Measurements from ENCODE around the gene RHOBTB1. TPM values are rescaled to one million over a fixed set of nuclear protein-coding genes. Genes with fewer than 3 reads are reported as not detected.

Gene RHOBTB1
- total RNA-seq, 2 experiments from 2014 or later, result not detected

DNA sequence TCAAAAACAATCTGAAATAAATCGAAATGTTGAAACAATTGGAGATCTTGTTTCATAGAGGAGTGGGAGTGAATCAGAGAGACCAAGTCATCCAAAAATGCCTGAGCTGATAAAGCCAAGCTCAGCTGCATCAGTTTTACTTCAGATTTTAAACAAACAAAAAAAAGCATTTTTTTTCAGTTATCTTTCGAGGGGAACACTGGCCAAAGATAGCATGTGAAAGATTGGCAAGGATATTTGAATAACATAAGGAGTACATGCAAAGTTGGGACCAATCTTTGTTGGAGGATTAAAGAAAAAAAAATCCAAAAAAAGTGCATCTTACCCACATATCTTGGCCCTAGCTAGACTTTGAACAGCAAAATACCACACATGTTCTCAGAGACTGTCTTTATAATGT, 47.2 kb downstream of the RHOBTB1 start:
- H3K79me2 ChIP-seq (ENCODE audit: insufficient read depth, low read depth, low read length), result no peaks in the 10 kb centered on the region
- no peaks in the 10 kb centered on the region for H3K9me3 ChIP-seq (ENCODE audit: low read length)
- TF ChIP-seq CTCF (conservative IDR thresholded peaks at IDR 0.05; ENCODE audit: low read length) (no peak), EZH2phosphoT487 (IDR thresholded peaks at IDR 0.05; ENCODE audit: borderline replicate concordance, low read depth, low read length) (no peak)
- no peak for DNase-seq (ENCODE audit: low spot score)
- H3K36me3 ChIP-seq (ENCODE audit: insufficient read depth, low read length), result no peaks in the 10 kb centered on the region
- no peaks in the 10 kb centered on the region for H3K4me1 ChIP-seq (ENCODE audit: insufficient read depth, low read length, poor library complexity, severe bottlenecking)
- BruUV-seq (replicated peaks), result no TSS peak
- H4K20me1 ChIP-seq (ENCODE audit: insufficient read depth, low read length), result no peaks in the 10 kb centered on the region
- ChIA-PET POLR2A (interaction anchor here (1.1 kb wide), 1 partner anchor 9 kb away, joined by 5 read pairs; no protein-coding TSS in a partner anchor), CTCF (ENCODE audit: unreplicated experiment) (no interaction called here)
- no peak overlapping the region for H3K4me3 ChIP-seq (ENCODE audit: low read depth, low read length, poor library complexity, severe bottlenecking)
- no peaks in the 10 kb centered on the region for H3K9me2 ChIP-seq (ENCODE audit: insufficient read depth, low read length)
- intact Hi-C loops (cut with micrococcal nuclease; ENCODE audit: unreplicated experiment), result no loop called here
- H3K4me2 ChIP-seq (ENCODE audit: low read length), result no peak overlapping the region
- no peak overlapping the region for H2AFZ ChIP-seq (ENCODE audit: low read length)
- H3K27ac ChIP-seq (ENCODE audit: low read depth, low read length, poor library complexity, severe bottlenecking), result no peak overlapping the region

DNA sequence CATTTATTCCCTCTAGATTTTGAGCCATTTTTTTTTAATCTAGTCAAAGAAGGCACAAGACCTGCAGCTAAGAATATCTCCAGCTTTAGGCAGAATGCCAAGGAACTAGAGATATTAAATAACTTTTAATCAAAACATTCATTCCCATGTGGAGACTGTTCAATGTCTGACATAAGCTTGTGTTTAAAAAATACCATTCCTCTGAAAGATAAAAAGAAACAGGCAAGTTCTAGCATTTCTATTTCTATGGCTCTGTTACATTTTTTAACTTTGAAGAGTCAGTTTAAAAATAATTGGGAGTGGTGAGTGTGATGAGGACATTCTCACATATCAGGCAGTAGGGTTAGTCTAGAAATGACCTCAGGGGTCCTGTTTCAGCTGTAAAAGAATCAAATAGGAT, 48.0 kb downstream of the RHOBTB1 start:
- H3K36me3 ChIP-seq (ENCODE audit: insufficient read depth, low read length), result no peaks in the 10 kb centered on the region
- no peak overlapping the region for H3K4me2 ChIP-seq (ENCODE audit: low read length)
- H3K79me2 ChIP-seq (ENCODE audit: insufficient read depth, low read depth, low read length), result no peaks in the 10 kb centered on the region
- intact Hi-C loops (cut with micrococcal nuclease; ENCODE audit: unreplicated experiment), result no loop called here
- H4K20me1 ChIP-seq (ENCODE audit: insufficient read depth, low read length), result no peaks in the 10 kb centered on the region
- H3K4me1 ChIP-seq (ENCODE audit: insufficient read depth, low read length, poor library complexity, severe bottlenecking), result no peaks in the 10 kb centered on the region
- H3K27ac ChIP-seq (ENCODE audit: low read depth, low read length, poor library complexity, severe bottlenecking), result no peak overlapping the region
- H3K9me3 ChIP-seq (ENCODE audit: low read length), result no peaks in the 10 kb centered on the region
- no peaks in the 10 kb centered on the region for H3K9me2 ChIP-seq (ENCODE audit: insufficient read depth, low read length)
- TF ChIP-seq CTCF (conservative IDR thresholded peaks at IDR 0.05; ENCODE audit: low read length) (no peak), EZH2phosphoT487 (IDR thresholded peaks at IDR 0.05; ENCODE audit: borderline replicate concordance, low read depth, low read length) (no peak)
- no peak for DNase-seq (ENCODE audit: low spot score)
- ChIA-PET POLR2A (interaction anchor here (0.9 kb wide), 1 partner anchor 22 kb away, joined by 3 read pairs; no protein-coding TSS in a partner anchor), CTCF (ENCODE audit: unreplicated experiment) (no interaction called here)
- H2AFZ ChIP-seq (ENCODE audit: low read length), result no peak overlapping the region
- no peak overlapping the region for H3K4me3 ChIP-seq (ENCODE audit: low read depth, low read length, poor library complexity, severe bottlenecking)
- BruUV-seq (replicated peaks), result no TSS peak

- Histone ChIP-seq H3K79me2 (ENCODE audit: insufficient read depth, low read depth, low read length) (no peaks in the 10 kb centered on the region), H3K4me3 (ENCODE audit: low read depth, low read length, poor library complexity, severe bottlenecking) (no peak overlapping the region), H3K27ac (ENCODE audit: low read depth, low read length, poor library complexity, severe bottlenecking) (no peak overlapping the region), H3K4me2 (ENCODE audit: low read length) (no peak overlapping the region), H4K20me1 (ENCODE audit: insufficient read depth, low read length) (no peaks in the 10 kb centered on the region), H3K4me1 (ENCODE audit: insufficient read depth, low read length, poor library complexity, severe bottlenecking) (no peaks in the 10 kb centered on the region), H3K9me2 (ENCODE audit: insufficient read depth, low read length) (no peaks in the 10 kb centered on the region), H2AFZ (ENCODE audit: low read length) (no peak overlapping the region), H3K9me3 (ENCODE audit: low read length) (no peaks in the 10 kb centered on the region), H3K36me3 (ENCODE audit: insufficient read depth, low read length) (no peaks in the 10 kb centered on the region)
- intact Hi-C loops (cut with micrococcal nuclease; ENCODE audit: unreplicated experiment), result no loop called here
- DNase-seq (ENCODE audit: low spot score), result no peak
- no TSS peak for BruUV-seq (replicated peaks)
- POLR2A ChIA-PET, result interaction anchor here (0.9 to 1.5 kb wide), 2 partner anchors 12 to 18 kb away, joined by 3 to 5 read pairs; no protein-coding TSS in a partner anchor
- CTCF ChIA-PET (ENCODE audit: unreplicated experiment), result no interaction called here
- no peak for TF ChIP-seq CTCF (conservative IDR thresholded peaks at IDR 0.05; ENCODE audit: low read length)
- TF ChIP-seq EZH2phosphoT487 (IDR thresholded peaks at IDR 0.05; ENCODE audit: borderline replicate concordance, low read depth, low read length), result no peak
These were observed 49.2 kb downstream of the RHOBTB1 start for GRCh38 chr10:60894786-60895185.

Data from OCI-LY7 (cell line).